Measurements from ENCODE around the gene NUDC. TPM values are rescaled to one million over a fixed set of nuclear protein-coding genes. Genes with fewer than 3 reads are reported as not detected.

The NUDC gene
- total and polyA plus RNA-seq, 2 of the 13 experiments (the other 11 are each of a cell fraction or from before 2014, with no cell fraction given): 34.7 to 104 TPM

- 0 out of 2 replicates have a peak, but pooled peaks have one; percentile 75 for TF ChIP-seq DNMT3B (CRISPR knock-in tag; conservative IDR thresholded peaks at IDR 0.05)
- no peak for TF ChIP-seq MIXL1 (CRISPR knock-in tag; IDR thresholded peaks at IDR 0.05)
- TF ChIP-seq MBNL3 (CRISPR knock-in tag; conservative IDR thresholded peaks at IDR 0.05): no peak
- TF ChIP-seq RFX1 (IDR thresholded peaks at IDR 0.05): peak; percentile 87
- peak; percentile 87 for TF ChIP-seq SALL1 (CRISPR knock-in tag; IDR thresholded peaks at IDR 0.05)
- no peak for TF ChIP-seq AKAP8 (CRISPR knock-in tag; IDR thresholded peaks at IDR 0.05)
- TF ChIP-seq AGO2 (optimal IDR thresholded peaks at IDR 0.05; ENCODE audit: low read depth, low read length): peak; percentile 95
- peak; percentile 55; the same call in 1 of the 2 replicates for TF ChIP-seq ZSCAN31 (CRISPR knock-in tag; IDR thresholded peaks at IDR 0.05; ENCODE audit: low read depth)
- TF ChIP-seq DMTF1 (CRISPR knock-in tag; IDR thresholded peaks at IDR 0.05): no peak
- peak; percentile 85 for TF ChIP-seq HOXA3 (CRISPR knock-in tag; IDR thresholded peaks at IDR 0.05)
- TF ChIP-seq TIGD3 (CRISPR knock-in tag; IDR thresholded peaks at IDR 0.05; ENCODE audit: borderline replicate concordance): no peak
- TF ChIP-seq DNMT1 (CRISPR knock-in tag; IDR thresholded peaks at IDR 0.05): no peak
- no peak for TF ChIP-seq ADNP (CRISPR knock-in tag; IDR thresholded peaks at IDR 0.05)
- TF ChIP-seq HNF4G (IDR thresholded peaks at IDR 0.05; ENCODE audit: borderline replicate concordance, low read depth, low read length): no peak
- no peak for TF ChIP-seq HNF4G (CRISPR knock-in tag; IDR thresholded peaks at IDR 0.05; ENCODE audit: borderline replicate concordance, low read depth)
- 0 out of 2 replicates have a peak, but pooled peaks have one; percentile 91 for TF ChIP-seq ZNF790 (CRISPR knock-in tag; IDR thresholded peaks at IDR 0.05; ENCODE audit: borderline replicate concordance)
- TF ChIP-seq MYNN (CRISPR knock-in tag; IDR thresholded peaks at IDR 0.05; ENCODE audit: low read depth): no peak
- TF ChIP-seq ZNF101 (CRISPR knock-in tag; IDR thresholded peaks at IDR 0.05; ENCODE audit: borderline replicate concordance, low read depth): no peak
- TF ChIP-seq CREBL2 (CRISPR knock-in tag; IDR thresholded peaks at IDR 0.05; ENCODE audit: borderline replicate concordance): no peak; the same call in 1 of the 2 replicates
- no peak for TF ChIP-seq ZNF646 (CRISPR knock-in tag; IDR thresholded peaks at IDR 0.05)
Observed at GRCh38 chr1:26921540-26922430, at the start of gene NUDC (continued).

Measured in HepG2 (cell line).